Muscle of back (tissue), 10 donors: ENCODE results near the gene PLA2G5. TPM values are rescaled to one million over a fixed set of nuclear protein-coding genes. Genes with fewer than 3 reads are reported as not detected.

Experiments
- polyA plus RNA-seq, 10 donors: library from polyadenylated mRNA; unstranded; fragments of 120-200 nt; gene quantifications; one replicate each; pipeline ENCODE4 v1.2.1, GENCODE V29; 2013; ENCODE audit not compliant: insufficient read length in 10 of 10

The PLA2G5 gene
- polyA plus RNA-seq, 10 donors: 0.17 to 0.62 (median 0.30) TPM; not detected in 2

Other genes starting within 250 kb of the PLA2G5 start
- gene OTUD3, start 187.8 kb upstream of the PLA2G5 start, polyA plus RNA-seq: 10 to 100 TPM in 2 of 10 donors, 1 to 10 TPM in 8; 4.9 to 13.1 (median 6.7) TPM
- gene PLA2G2E, start 146.6 kb upstream of the PLA2G5 start, polyA plus RNA-seq: not detected
- gene PLA2G2A, start 90.6 kb upstream of the PLA2G5 start, polyA plus RNA-seq: 1 to 10 TPM in 9 of 10 donors, under 1 TPM in 1; 0.77 to 7.2 (median 1.7) TPM
- under 1 TPM in 4 of 10 donors, not detected in 6; 0.05 to 0.20 (median 0.11) TPM for gene PLA2G2D, start 49.3 kb downstream of the PLA2G5 start, polyA plus RNA-seq
- not detected for gene PLA2G2F, start 69.1 kb downstream of the PLA2G5 start, polyA plus RNA-seq
- under 1 TPM; 0.13 to 0.50 (median 0.29) TPM for gene UBXN10, start 115.9 kb downstream of the PLA2G5 start, polyA plus RNA-seq
- under 1 TPM in 3 of 10 donors, not detected in 7; 0.04 to 0.07 (median 0.05) TPM for gene PLA2G2C, start 116.3 kb downstream of the PLA2G5 start, polyA plus RNA-seq
- under 1 TPM; 0.07 to 0.56 (median 0.29) TPM for gene VWA5B1, start 220.7 kb downstream of the PLA2G5 start, polyA plus RNA-seq